GM19328 (cell line): ENCODE data around the gene POMGNT2.
"Not testable (repeated sequence)": the region's sequence is repeated elsewhere in the genome, so short reads cannot be mapped to it uniquely, and the experiment has no call there.

Experiments used
- ATAC-seq: cut with Tn5 transposase; IDR thresholded peaks from one replicate; pipeline ENCODE4 v1.9.1; 2021; ENCODE audit warnings: mild to moderate bottlenecking, moderate library complexity; ENCODE audit not compliant: unreplicated experiment

POMGNT2 gene

GRCh38 chr3:43077261-43077660 lies 28.6 kb downstream of the POMGNT2 start:
- no peak for ATAC-seq

- ATAC-seq, result no peak
Measured at GRCh38 chr3:43076857-43077256, 29.0 kb downstream of the POMGNT2 start.

- ATAC-seq, result no peak
Measured at GRCh38 chr3:43075904-43076661, 29.8 kb downstream of the POMGNT2 start.

- no peak for ATAC-seq
Measured at GRCh38 chr3:43074901-43075689, 30.8 kb downstream of the POMGNT2 start.

GRCh38 chr3:43074482-43074881 lies 31.4 kb downstream of the POMGNT2 start:
- ATAC-seq, result no peak

- ATAC-seq, result no peak
Measured at GRCh38 chr3:43073836-43074220, 32.1 kb downstream of the POMGNT2 start.

GRCh38 chr3:43073116-43073835 lies 32.6 kb downstream of the POMGNT2 start:
- ATAC-seq, result no peak

- ATAC-seq, result no peak
Measured at GRCh38 chr3:43072361-43072760, 33.5 kb downstream of the POMGNT2 start.

GRCh38 chr3:43071313-43071893 lies 34.5 kb downstream of the POMGNT2 start:
- ATAC-seq, result no peak

GRCh38 chr3:43070670-43071069 lies 35.2 kb downstream of the POMGNT2 start:
- ATAC-seq, result not testable (repeated sequence)

- no peak for ATAC-seq
Measured at GRCh38 chr3:43063114-43063513, 42.8 kb downstream of the POMGNT2 start.

GRCh38 chr3:43062564-43063040 lies 43.3 kb downstream of the POMGNT2 start:
- ATAC-seq, result no peak

- ATAC-seq, result no peak
Measured at GRCh38 chr3:43062040-43062563, 43.8 kb downstream of the POMGNT2 start.

- ATAC-seq, result no peak
Measured at GRCh38 chr3:43061101-43061895, 44.6 kb downstream of the POMGNT2 start.

GRCh38 chr3:43059456-43059855 lies 46.4 kb downstream of the POMGNT2 start:
- no peak for ATAC-seq

- no peak for ATAC-seq
Measured at GRCh38 chr3:43055806-43056770, 49.8 kb downstream of the POMGNT2 start.

- no peak for ATAC-seq
Measured at GRCh38 chr3:43055393-43055792, 50.5 kb downstream of the POMGNT2 start.

- ATAC-seq, result no peak
Measured at GRCh38 chr3:43054754-43055153, 51.1 kb downstream of the POMGNT2 start.

GRCh38 chr3:43053291-43053690 lies 52.6 kb downstream of the POMGNT2 start:
- no peak for ATAC-seq
